GM18951 (cell line): ENCODE measurements around the gene CSNK1D.

Experiments used
- POLR2A ChIP-seq: IDR thresholded peaks from 4 replicates; pipeline ENCODE4 v1.6.1; 2011; ENCODE audit warnings: mild to moderate bottlenecking; ENCODE audit not compliant: insufficient read length, insufficient read depth; ENCODE audit errors: extremely low read depth
- in situ Hi-C: fragments of 300-500 bp; cut with MboI; formaldehyde crosslinking; loops from one replicate; pipeline ENCODE4 v1.12.0; 2022; ENCODE audit warnings: low sequenced_read_pairs, mixed read lengths, inconsistent platforms; ENCODE audit not compliant: unreplicated experiment

Gene CSNK1D

DNA sequence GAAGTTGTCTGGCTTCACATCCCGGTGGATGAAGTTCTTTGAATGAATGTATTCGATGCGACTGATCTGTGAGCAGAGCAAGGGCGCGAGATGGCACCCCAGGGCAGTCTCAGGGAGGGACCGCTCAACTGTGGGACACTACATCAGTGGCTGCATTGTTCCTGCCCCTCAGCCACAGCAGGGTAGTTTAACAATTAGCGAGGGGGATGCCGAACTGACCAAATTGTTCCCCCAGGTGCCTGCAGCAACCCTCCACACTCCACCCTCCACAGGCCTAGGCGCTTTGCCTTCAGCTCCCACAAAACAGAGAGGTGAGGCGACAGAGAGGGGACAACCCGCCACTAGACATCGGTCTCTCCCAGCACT lies 20.3 kb downstream of the CSNK1D start:
- TF ChIP-seq POLR2A, result no peak
- in situ Hi-C loops, result no loop called here

DNA sequence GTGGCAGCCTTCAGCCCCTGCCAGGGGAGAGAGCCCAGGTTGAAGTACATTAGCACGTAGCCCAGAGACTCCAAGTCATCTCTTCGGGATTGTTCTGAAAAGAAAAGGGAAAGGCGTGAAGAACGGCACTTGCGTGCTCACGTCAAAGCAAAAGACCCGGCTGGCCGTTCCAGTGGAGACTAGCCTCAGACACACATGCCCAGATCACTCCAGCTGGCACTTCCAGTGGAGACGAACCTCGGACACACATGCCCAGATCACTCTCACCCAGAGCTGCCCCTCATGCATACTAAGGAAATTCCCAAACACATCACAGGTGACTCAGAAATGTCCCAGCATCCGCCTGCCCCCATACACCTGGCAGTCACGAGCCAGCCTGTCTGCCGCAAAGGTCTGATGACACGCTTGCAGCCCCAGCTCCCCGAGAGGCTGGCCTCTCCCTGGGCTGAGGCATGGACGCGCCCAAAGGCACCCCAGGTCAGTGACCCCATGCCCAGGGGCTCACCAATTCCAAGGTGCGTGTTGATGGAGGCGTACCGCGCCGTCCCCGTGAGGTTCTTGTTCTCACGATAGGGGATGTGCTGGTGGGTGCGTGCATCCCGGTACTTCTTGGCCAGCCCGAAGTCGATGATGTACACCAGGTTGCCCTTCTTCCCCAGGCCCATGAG lies 20.9 kb downstream of the CSNK1D start:
- TF ChIP-seq POLR2A, result no peak
- in situ Hi-C loops, result no loop called here

DNA sequence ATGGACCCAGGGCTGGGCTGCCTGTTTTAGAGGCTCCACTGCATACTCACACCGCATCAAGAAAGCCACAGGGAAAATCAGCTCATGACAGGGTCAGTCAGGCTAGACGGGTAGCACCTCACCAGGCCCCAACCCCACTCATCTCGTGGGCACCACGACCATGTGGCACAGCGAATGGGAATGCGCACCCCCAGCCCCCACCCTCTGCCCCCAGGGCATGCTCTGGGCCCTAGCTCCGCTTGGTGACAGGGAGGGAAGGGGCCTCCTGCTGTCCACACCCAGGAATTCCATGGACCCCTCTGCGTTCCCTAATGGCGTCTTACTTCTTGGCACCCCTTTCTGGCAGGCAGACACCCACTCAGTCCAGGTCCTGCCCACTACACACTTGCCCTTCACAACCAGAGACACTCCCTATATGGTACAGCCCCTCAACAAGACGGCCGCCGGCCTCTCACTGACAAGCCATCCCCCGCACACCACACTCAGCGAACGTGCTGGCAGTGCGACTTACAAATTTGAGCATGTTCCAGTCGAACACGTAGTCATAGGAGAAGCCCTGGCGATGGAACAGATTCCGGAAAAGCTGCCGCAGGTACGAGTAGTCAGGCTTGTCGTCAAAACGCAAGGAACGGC lies 22.5 kb downstream of the CSNK1D start:
- in situ Hi-C loops, result no loop called here
- TF ChIP-seq POLR2A, result no peak

DNA sequence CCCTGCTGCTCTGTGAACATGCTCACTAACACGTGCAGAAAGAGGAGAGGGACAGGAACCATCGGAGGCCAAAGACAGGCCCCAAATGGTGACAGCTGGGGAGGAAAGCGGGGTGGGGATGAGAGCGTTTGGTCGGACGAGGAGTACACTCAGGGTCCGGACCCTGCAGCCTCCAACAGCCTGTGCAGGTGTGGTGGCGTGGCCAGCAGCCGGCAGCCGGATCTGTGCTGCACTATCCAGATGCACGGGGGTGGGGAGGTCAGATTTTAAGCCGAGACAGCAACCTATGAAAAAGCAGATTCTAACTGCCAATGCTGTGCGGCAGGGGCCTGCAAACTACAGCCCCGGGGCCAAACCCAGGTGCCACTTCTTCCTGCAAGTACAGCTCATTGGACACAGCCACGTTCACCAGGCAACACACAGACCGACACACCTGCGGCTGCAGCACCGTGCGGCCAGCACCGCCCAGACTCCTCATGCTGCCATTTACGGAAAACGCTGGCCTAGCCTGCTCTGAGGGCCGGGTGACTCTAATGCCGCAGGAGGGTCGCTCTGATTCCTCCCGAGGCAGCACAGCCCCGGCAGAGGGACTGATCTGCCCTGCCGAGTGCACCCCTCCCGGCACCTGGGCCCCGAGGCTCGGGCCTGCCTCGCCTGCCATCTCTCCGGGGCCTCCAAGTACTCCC lies 23.5 kb downstream of the CSNK1D start:
- peak; percentile 27 for TF ChIP-seq POLR2A
- in situ Hi-C loops, result no loop called here

DNA sequence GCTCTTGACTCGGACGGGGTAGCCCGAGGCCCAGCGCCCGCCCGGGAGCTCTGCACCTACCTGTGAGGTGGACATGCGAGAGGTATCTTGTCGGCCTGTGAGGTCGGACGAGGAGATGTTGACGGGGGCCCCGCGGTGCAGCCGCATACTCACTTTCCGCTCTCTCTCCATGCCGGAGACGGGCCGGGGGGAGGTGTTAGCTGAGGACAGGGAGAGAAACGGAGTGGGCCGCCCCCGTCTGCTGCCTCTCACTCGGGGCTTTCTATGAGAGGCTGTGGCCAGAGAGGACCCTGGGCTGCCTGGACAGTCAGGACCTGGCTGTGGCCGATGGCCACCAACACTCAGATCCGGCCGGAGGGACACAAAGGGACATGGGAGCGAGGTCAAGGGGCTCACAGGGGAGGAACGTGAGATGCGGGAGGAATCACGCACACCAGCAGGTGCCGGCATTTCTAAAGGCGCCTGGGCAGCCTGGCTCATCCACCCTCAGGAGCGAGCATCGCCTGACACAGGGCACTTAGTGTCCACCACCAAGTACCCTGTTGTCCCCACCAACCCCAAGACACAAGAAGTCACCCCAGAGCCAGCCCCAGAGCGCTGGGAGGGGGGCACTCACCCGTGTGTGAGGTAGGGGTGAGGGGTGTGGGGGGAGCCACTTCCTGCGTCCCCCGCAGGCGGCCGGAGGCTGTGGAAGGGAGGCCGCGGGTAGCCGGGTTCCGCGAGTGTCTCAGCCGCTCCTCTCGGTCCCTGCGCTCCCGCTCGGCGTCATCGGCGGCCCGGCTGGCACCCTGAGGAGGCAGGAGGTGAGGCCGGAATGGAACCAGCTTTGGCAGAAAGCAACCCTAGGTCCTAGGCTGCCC lies 24.5 kb downstream of the CSNK1D start:
- in situ Hi-C loops, result no loop called here
- no peak for TF ChIP-seq POLR2A

DNA sequence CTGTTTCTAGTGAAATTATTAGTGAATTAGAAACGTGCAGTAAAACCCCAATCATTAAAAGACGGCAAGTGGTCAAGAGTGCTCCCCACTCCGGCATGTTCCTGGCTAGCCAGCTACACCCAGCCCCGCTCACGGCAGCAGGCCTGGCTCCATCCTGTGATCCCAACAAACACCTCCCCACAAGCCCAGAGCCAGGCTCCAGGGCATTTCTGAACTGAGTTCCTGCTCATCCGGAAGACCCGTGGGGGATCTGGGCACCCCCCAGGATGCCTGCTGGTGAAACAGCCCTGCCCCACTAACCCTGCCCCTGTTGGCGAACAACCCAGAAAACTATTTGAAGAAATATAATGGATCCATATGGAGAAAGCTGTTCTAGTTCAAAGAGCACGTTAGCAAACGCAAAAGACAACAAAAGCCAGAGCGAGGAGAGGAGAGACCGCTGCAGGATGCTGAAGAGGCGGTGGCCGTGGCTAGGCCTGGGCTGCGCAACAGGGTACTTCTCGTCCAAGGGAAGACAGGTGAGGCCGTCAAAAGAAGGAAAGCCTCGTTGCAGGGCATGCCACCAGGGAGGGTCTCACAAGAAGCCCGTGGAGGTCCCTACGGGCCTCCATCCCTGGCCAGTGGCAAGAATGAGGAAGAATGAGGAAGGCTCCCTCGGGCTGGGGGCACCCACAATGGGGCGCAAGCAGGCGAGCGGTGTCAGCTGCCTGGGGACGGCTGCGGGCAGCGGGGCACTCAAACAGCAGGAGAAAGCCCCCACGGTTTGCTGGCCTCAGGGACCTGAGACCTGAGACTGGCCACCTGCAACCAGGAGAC lies 25.4 kb downstream of the CSNK1D start:
- in situ Hi-C loops, result no loop called here

DNA sequence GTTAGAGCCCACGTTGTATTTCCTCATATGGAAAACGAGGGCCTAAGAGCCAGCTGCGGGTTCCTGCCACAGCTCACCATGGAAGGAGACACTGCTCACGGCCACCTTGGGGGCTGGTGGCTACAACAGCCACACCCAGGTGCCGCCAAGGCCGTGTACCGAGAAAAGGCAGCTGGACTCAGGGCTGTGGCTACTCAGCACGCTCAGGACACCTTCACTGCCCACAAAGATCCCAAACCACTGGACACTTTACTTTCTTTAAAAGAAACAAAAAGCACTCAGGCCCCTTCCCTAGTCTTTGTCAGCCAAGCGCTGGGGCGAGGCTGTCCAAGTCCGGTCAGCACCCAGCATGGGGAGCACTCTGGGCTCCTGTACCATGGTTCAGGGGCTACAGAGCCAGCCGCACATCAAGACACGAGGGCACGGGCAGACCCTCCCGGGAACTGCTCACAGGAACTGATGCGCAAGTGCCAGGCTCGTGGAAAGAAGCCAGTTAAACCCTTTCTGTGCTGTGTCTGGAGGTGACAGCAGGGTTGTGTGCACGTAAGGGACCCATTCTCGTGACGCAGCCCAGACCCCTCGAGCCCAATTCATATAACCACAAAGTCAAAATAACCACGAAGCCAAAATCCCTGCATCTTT lies 26.2 kb downstream of the CSNK1D start:
- in situ Hi-C loops, result no loop called here
- no peak for TF ChIP-seq POLR2A

More for the DNA sequence above, 25.4 kb downstream of the CSNK1D start:
- no peak for TF ChIP-seq POLR2A

DNA sequence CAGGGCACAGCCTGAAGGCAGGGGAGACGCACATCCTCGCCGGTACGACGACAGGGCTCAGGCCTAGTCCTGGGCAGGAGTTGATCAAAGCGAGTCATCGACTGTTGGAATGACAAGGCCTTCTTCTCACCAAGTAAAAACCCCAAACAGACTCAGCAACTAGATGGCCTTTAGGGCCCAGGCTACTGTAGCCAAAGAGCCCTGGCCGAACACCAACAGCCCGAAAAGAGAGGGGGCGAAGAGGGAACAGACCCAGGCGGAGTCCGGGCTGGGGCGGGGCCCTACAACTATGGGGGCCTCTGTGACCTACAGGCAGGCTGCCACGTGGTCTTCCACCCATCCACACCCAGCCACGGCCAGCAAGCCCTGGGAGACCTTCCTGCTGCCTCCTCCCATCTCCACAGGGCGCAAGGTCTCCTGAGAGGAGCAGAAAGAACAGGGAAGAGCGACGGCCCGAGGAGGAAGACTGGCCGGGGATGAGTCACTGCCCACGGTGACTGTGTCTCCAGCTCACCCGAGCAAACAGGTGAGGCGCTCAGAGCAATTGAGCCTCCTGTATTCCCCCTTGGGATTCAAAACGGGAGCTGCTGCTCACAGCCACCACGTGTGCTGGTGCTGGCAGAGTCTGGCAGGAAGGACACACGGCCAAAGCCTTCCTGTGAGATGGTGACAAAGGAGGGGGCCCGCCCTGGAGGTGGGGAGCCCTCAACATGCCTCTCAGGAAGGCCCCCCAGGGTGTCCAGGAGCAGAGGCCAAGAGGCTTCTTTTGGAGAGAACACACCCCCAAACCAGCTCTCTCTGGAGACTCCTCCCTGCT lies 26.9 kb downstream of the CSNK1D start:
- TF ChIP-seq POLR2A, result no peak
- in situ Hi-C loops, result no loop called here

DNA sequence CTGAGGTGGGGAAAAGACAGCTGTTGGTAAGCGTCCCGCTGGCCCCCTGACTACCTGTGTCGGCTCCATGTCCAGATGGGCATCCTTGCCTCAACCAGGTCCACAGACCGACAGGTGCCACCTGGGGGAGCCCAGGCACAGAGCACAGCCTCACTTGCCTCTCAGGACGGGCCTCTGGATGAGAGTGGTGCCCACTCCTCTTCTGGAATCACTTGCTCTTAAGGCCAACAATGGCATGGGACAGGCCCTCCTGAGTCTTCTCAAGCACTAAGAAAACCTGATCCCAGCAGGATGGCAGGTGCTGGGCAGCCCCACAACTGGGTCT lies 27.5 kb downstream of the CSNK1D start:
- no peak for TF ChIP-seq POLR2A
- in situ Hi-C loops, result no loop called here

DNA sequence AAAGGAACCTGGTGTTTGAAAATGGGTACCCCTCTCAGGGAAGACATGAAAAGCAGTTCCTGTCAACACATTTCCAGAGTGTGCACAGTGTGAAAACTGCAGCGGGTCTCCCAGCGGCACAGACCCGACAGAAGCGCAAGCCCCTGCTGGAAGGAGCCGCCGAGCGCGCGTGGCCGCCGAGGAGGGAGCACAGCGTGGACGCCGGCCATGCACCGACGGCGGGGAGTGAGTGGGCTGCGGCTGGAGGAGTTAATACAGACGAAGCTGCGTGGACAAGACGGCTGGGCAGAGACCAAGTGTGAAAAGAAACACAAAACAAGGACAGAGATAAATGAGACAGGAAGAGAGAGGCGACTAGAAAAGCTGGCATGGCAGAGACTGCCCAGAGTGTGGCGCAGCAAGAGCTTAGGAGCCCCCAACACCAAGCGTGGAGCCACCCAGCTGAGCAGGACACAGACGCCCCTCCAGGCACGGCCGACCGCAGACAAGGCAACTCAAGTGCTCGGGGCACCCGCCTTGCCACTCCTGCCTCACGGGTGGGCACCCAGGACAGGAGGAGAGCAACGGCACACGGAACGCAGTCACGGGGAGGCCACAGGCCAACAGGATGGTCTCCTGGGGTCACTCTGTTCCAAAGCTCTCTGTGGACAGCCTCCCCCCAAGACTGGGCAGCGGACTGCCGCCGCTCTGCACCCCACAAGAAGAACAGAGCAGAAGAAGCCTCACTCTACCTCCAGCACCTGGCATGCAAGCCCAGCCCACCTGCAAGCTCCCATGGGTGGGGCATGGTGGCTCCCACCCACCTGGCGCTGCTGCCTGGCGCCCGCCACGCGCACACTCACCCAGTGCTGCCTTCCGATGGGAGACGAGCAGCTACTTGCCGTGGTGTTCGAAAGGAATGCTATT lies 28.1 kb downstream of the CSNK1D start:
- TF ChIP-seq POLR2A, result no peak
- in situ Hi-C loops, result no loop called here

DNA sequence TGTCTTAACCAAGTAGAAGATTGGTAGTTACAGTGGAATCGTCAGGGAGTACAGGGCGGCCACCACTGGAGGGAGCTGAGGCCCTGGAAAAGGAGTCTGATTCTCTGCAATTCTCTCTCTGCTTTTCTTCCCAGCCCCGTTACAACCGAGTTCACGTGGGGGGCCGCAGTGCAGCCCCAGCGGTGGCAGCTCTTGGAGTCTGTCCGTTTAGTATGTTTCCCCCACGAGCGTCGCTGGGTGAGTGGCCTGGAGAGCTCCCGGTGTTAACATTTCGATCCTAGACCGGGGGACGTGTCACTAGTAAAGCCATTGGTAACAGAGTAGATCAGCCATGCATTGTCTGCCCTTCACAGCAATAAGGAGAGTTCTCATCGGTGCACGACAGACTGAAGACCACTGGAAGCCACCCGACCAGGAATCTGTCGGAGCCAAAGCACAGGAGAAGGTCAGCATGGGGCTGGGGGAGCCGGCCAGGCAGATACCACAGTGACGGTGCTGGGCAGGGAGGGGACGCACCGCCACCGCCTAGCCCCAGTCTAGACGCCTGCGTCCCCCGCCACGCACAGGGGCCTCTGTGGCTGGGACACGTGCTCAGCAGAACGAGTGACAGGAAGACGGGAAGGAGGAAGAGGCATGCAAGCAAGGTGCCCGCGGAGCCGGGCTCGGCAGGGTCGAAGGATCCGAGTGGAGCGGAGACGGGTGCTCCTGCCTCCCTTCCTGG lies 28.9 kb downstream of the CSNK1D start:
- TF ChIP-seq POLR2A, result peak; percentile 7
- in situ Hi-C loops, result no loop called here
